Measurements from ENCODE around the gene TRAPPC3L. TPM values are rescaled to one million over a fixed set of nuclear protein-coding genes. Genes with fewer than 3 reads are reported as not detected.

The TRAPPC3L gene
- total and polyA plus RNA-seq, 12 donors: 0.10 to 0.57 (median 0.27) TPM; not detected in 4

DNA sequence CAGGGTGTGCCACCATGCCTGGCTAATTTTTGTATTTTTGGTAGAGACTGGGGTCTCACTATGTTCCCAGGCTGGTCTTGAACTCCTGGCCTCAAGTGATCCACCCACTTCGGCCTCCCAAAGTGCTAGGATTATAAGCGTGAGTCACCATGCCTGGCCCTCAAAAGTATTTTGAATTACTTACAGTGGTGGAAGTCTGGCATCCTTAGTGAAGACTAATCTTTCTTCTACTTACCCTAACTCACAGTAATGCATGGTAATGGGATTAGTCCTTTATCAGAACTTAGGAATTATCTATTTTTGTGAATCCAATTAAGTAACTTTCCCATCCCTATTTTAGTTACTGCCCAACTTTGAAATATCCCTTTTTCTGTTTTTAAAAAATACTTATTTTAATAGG lies 29.7 kb upstream of the TRAPPC3L start:
- Histone ChIP-seq H3K4me3 (no peak overlapping the region), H3K4me1 (replicated peaks in 1 of 2) (peaks cover 14 to 28% of the 10 kb centered on the region in 2 donors), H3K27ac (no peak overlapping the region), H3K9me3 (replicated peaks in 1 of 3) (no peaks in the 10 kb centered on the region), H3K27me3 (no peaks in the 10 kb centered on the region), H3K36me3 (replicated peaks in 1 of 2) (no peaks in the 10 kb centered on the region)
- 79 to 94% (median 89%) methylated on average over 2 of the region's 2 CpGs for WGBS, 4 donors
- no peak for DNase-seq
- intact Hi-C loops (cut with DNase I): no loop called here
- TF ChIP-seq, protein P1, sequence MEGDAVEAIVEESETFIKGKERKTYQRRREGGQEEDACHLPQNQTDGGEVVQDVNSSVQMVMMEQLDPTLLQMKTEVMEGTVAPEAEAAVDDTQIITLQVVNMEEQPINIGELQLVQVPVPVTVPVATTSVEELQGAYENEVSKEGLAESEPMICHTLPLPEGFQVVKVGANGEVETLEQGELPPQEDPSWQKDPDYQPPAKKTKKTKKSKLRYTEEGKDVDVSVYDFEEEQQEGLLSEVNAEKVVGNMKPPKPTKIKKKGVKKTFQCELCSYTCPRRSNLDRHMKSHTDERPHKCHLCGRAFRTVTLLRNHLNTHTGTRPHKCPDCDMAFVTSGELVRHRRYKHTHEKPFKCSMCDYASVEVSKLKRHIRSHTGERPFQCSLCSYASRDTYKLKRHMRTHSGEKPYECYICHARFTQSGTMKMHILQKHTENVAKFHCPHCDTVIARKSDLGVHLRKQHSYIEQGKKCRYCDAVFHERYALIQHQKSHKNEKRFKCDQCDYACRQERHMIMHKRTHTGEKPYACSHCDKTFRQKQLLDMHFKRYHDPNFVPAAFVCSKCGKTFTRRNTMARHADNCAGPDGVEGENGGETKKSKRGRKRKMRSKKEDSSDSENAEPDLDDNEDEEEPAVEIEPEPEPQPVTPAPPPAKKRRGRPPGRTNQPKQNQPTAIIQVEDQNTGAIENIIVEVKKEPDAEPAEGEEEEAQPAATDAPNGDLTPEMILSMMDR (IDR thresholded peaks at IDR 0.05): no peak
- no peak for TF ChIP-seq POLR2A (IDR thresholded peaks at IDR 0.05)

DNA sequence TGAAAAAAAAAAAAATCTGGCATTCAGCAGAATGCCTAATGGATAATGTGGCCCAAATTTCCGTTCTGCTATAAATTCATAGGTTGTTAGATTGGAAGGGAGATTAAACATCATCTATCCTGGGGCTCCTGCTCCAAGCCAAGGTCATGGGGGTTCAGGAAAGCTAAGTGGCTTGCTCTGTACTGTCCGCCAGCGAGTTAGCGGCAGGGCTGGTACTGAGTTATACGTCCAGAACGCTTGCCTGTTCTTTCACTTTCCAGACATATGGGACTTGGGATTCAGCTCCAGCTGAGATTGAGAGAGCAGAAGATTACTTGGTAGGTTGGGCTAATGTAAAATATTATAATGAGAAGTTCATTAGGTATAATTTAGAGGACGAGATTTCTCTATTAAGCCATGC lies 26.7 kb upstream of the TRAPPC3L start:
- 1 to 2% (median 1%) methylated on average over 7 of the region's 7 CpGs for WGBS, 4 donors
- DNase-seq: peak in 5 of 7 donors; percentile 34 to 68 (median 57)
- H3K4me1 ChIP-seq (replicated peaks in 1 of 2): peaks cover 17 to 31% of the 10 kb centered on the region in 2 donors
- peak overlapping the region; percentile 46 to 71 (median 65) for H3K4me3 ChIP-seq
- no peak for TF ChIP-seq POLR2A (IDR thresholded peaks at IDR 0.05)
- TF ChIP-seq, protein P1 (IDR thresholded peaks at IDR 0.05): no peak
- H3K27ac ChIP-seq: peak overlapping the region; percentile 58 to 91 (median 90)
- H3K9me3 ChIP-seq (replicated peaks in 1 of 3): no peaks in the 10 kb centered on the region
- H3K27me3 ChIP-seq: no peaks in the 10 kb centered on the region
- intact Hi-C loops (cut with DNase I): no loop called here
- H3K36me3 ChIP-seq (replicated peaks in 1 of 2): no peaks in the 10 kb centered on the region

DNA sequence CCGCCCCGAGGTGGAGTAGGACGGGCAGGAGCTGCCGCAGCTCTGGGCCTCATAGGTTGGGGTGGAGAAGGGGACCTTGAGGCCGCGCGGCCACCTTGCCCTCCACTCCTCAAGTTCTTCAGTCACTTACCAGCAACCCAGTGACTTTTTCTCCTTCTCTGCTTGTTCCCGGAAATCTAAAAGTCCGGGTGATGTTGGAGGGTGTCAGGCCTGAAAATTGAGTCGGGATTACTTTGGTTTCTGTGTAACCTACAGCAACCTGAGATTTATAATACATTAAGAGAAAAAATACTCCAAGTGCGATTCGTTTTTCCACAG lies 26.2 kb upstream of the TRAPPC3L start:
- no peaks in the 10 kb centered on the region for H3K36me3 ChIP-seq (replicated peaks in 1 of 2)
- H3K27me3 ChIP-seq: no peaks in the 10 kb centered on the region
- H3K27ac ChIP-seq: peak overlapping the region; percentile 58 to 91 (median 90)
- no peak for TF ChIP-seq POLR2A (IDR thresholded peaks at IDR 0.05)
- TF ChIP-seq, protein P1 (IDR thresholded peaks at IDR 0.05): no peak
- WGBS, 4 donors: 0 to 1% (median 0%) methylated on average over 8 to 12 of the region's 12 CpGs
- H3K4me1 ChIP-seq (replicated peaks in 1 of 2): peaks cover 17 to 27% of the 10 kb centered on the region in 2 donors
- peak overlapping the region; percentile 46 to 71 (median 65) for H3K4me3 ChIP-seq
- no peak for DNase-seq
- intact Hi-C loops (cut with DNase I): no loop called here
- no peaks in the 10 kb centered on the region for H3K9me3 ChIP-seq (replicated peaks in 1 of 3)

DNA sequence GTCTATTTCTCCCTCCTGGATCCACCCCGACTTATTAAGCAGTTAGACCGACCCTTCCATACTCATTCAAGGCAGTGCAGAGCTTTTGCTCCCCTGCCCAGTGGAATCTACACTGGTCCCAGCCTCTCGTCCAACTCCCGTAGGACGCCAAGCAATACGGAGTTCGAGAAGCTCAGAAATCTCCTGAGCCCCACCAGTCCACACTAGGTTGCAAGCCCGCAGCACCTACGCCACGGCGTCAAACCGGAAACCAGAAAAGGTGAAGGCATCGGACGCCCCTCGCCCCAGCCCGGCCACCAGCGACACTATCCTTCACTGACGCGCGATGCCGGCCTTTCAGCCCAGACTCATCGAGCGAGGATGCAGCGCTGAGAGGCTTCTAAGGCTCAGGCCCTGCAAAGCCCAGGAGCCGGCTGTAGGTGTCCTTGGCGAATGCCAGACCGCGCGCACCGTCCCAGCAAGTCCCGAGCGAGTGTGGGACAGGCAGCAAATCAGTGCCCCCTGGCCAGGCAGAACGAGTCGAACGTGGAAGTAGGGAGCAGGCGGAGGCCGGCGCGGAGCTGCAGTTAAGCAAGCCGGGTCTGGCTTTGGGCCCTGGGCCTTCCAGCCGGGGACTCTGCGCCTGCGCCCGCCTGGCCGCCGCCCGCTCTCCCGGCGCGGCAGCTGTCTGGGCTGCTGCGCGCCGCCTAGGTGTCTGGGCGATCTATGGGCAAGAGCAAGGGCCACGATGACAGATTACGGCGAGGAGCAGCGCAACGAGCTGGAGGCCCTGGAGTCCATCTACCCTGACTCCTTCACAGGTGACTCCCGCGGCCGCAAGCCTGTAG lies 25.6 kb upstream of the TRAPPC3L start, which contains the start of gene RWDD1:
TSS of gene RWDD1 (plus strand) at position 649 of the 827 bp plus-strand sequence. CDS start at position 728, 79 bp downstream.
- Histone ChIP-seq H3K9me3 (replicated peaks in 1 of 3) (no peaks in the 10 kb centered on the region), H3K27me3 (no peaks in the 10 kb centered on the region), H3K4me3 (peak within 1 kb of the TSS; percentile 52 to 99 (median 67)), H3K4me1 (replicated peaks in 1 of 2) (peaks cover 17 to 27% of the 10 kb centered on the region in 2 donors), H3K27ac (peak within 1 kb of the TSS; percentile 86 to 91 (median 90)), H3K36me3 (replicated peaks in 1 of 2) (no peaks in the 10 kb centered on the region)
- DNase-seq: peak; percentile 98 to 100 (median 99)
- WGBS, 4 donors: 0 to 1% (median 0%) methylated on average over 16 to 62 of the region's 62 CpGs
- peak; percentile 76 to 96 for TF ChIP-seq POLR2A (IDR thresholded peaks at IDR 0.05)
- TF ChIP-seq, protein P1 (IDR thresholded peaks at IDR 0.05): peak in 2 of 6 experiments; percentile 30 to 34
- intact Hi-C loops (cut with DNase I): no loop called here
